H1 (cell line): ENCODE results near the gene NEUROD4.

Experiments used
- BACH1 ChIP-seq: IDR thresholded peaks from 2 replicates; pipeline ENCODE4 v1.6.1; 2012; ENCODE audit warnings: low read length, improper control_type of control experiment
- CREB1 ChIP-seq: IDR thresholded peaks from 2 replicates; pipeline ENCODE4 v1.6.1; 2012; ENCODE audit warnings: inconsistent platforms
- EP300 ChIP-seq, 2 experiments: IDR thresholded peaks; 1 replicate in 1 of 2; 2 replicates in 1 of 2; pipeline ENCODE4 v1.6.1; 2011 to 2012; ENCODE audit warnings: low read depth in 2 of 2, low read length in 2 of 2, mild to moderate bottlenecking in 2 of 2, borderline replicate concordance in 1 of 2, inconsistent platforms in 1 of 2, moderate library complexity in 1 of 2
- KDM1A ChIP-seq: fragments of 200-600, 300-600 bp; sonication (generic); IDR thresholded peaks from 2 replicates; pipeline ENCODE4 v1.7.1; 2016; ENCODE audit warnings: mild to moderate bottlenecking, low read length, borderline replicate concordance
- MAX ChIP-seq: IDR thresholded peaks from 2 replicates; pipeline ENCODE4 v1.6.1; 2012; ENCODE audit warnings: inconsistent platforms
- POLR2A ChIP-seq, 2 experiments: IDR thresholded peaks; 1 replicate in 1 of 2; 2 replicates in 1 of 2; pipeline ENCODE4 v1.6.1; 2011; ENCODE audit warnings: low read depth in 2 of 2, low read length in 2 of 2, mild to moderate bottlenecking in 2 of 2; ENCODE audit errors: control extremely low read depth in 1 of 2
- YY1 ChIP-seq: IDR thresholded peaks from 2 replicates; pipeline ENCODE4 v1.6.1; 2011; ENCODE audit warnings: low read depth, mild to moderate bottlenecking, low read length
- TF ChIP-seq, protein P1 (sequence below), 3 experiments: IDR thresholded peaks; 1 replicate in 2 of 3; 2 replicates in 1 of 3; pipeline versions ENCODE4 v1.5.1 to v1.6.1; 2011; ENCODE audit warnings: low read length in 3 of 3, mild to moderate bottlenecking in 3 of 3, inconsistent platforms in 2 of 3, low read depth in 1 of 3, moderate library complexity in 1 of 3; ENCODE audit not compliant: insufficient read depth in 1 of 3; ENCODE audit errors: control extremely low read depth in 1 of 3

- TF ChIP-seq, protein P1, sequence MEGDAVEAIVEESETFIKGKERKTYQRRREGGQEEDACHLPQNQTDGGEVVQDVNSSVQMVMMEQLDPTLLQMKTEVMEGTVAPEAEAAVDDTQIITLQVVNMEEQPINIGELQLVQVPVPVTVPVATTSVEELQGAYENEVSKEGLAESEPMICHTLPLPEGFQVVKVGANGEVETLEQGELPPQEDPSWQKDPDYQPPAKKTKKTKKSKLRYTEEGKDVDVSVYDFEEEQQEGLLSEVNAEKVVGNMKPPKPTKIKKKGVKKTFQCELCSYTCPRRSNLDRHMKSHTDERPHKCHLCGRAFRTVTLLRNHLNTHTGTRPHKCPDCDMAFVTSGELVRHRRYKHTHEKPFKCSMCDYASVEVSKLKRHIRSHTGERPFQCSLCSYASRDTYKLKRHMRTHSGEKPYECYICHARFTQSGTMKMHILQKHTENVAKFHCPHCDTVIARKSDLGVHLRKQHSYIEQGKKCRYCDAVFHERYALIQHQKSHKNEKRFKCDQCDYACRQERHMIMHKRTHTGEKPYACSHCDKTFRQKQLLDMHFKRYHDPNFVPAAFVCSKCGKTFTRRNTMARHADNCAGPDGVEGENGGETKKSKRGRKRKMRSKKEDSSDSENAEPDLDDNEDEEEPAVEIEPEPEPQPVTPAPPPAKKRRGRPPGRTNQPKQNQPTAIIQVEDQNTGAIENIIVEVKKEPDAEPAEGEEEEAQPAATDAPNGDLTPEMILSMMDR (IDR thresholded peaks at IDR 0.05; ENCODE audit: control extremely low read depth in 1 of 3, insufficient read depth in 1 of 3, low read depth in 1 of 3, low read length in 3 of 3): no peak
- TF ChIP-seq POLR2A (IDR thresholded peaks at IDR 0.05; ENCODE audit: control extremely low read depth in 1 of 2, low read depth in 2 of 2, low read length in 2 of 2): no peak
- TF ChIP-seq MAX: no peak
- no peak for TF ChIP-seq KDM1A
- TF ChIP-seq CREB1: no peak
- TF ChIP-seq BACH1: no peak
- TF ChIP-seq EP300 (IDR thresholded peaks at IDR 0.05; ENCODE audit: borderline replicate concordance in 1 of 2, low read depth in 2 of 2, low read length in 2 of 2): no peak
- TF ChIP-seq YY1: no peak
These were observed 47.9 kb downstream of the NEUROD4 start for GRCh38 chr12:55067701-55068100.
